ENCODE results near the gene VAC14.

VAC14 gene

GRCh38 chr16:70777496-70777895, 23.5 kb downstream of the VAC14 start:
- H3K4me3 ChIP-seq (ENCODE audit: low read depth, low read length): no peak overlapping the region
- TF ChIP-seq CTCF (IDR thresholded peaks at IDR 0.05; ENCODE audit: borderline replicate concordance, insufficient read depth, low read depth, low read length): no peak

GRCh38 chr16:70775399-70775798, 25.6 kb downstream of the VAC14 start:
- no peak for TF ChIP-seq CTCF (IDR thresholded peaks at IDR 0.05; ENCODE audit: borderline replicate concordance, insufficient read depth, low read depth, low read length)
- H3K4me3 ChIP-seq (ENCODE audit: low read depth, low read length): no peak overlapping the region

GRCh38 chr16:70774261-70774660, 26.7 kb downstream of the VAC14 start:
- H3K4me3 ChIP-seq (ENCODE audit: low read depth, low read length): no peak overlapping the region
- TF ChIP-seq CTCF (IDR thresholded peaks at IDR 0.05; ENCODE audit: borderline replicate concordance, insufficient read depth, low read depth, low read length): no peak

GRCh38 chr16:70772493-70772892, 28.5 kb downstream of the VAC14 start:
- no peak for TF ChIP-seq CTCF (IDR thresholded peaks at IDR 0.05; ENCODE audit: borderline replicate concordance, insufficient read depth, low read depth, low read length)

GRCh38 chr16:70770626-70771552, 30.1 kb downstream of the VAC14 start:
- H3K4me3 ChIP-seq (ENCODE audit: low read depth, low read length): no peak overlapping the region
- peak; percentile 94 for TF ChIP-seq CTCF (IDR thresholded peaks at IDR 0.05; ENCODE audit: borderline replicate concordance, insufficient read depth, low read depth, low read length)

More at GRCh38 chr16:70772493-70772892, 28.5 kb downstream of the VAC14 start:
- H3K4me3 ChIP-seq (ENCODE audit: low read depth, low read length): no peak overlapping the region

- TF ChIP-seq CTCF (IDR thresholded peaks at IDR 0.05; ENCODE audit: borderline replicate concordance, insufficient read depth, low read depth, low read length): no peak
- no peak overlapping the region for H3K4me3 ChIP-seq (ENCODE audit: low read depth, low read length)
Observed at GRCh38 chr16:70770291-70770625, 30.7 kb downstream of the VAC14 start.

- TF ChIP-seq CTCF (IDR thresholded peaks at IDR 0.05; ENCODE audit: borderline replicate concordance, insufficient read depth, low read depth, low read length): no peak
- H3K4me3 ChIP-seq (ENCODE audit: low read depth, low read length): no peak overlapping the region
Observed at GRCh38 chr16:70769761-70770160, 31.2 kb downstream of the VAC14 start.

All from GM12875 (cell line).